Osteoblast (primary cell): Measurements from ENCODE around the gene IFNAR1. TPM values are rescaled to one million over a fixed set of nuclear protein-coding genes. Genes with fewer than 3 reads are reported as not detected.

Experiments used
- DNase-seq: peaks from one replicate; pipeline ENCODE4 v3.0.0; 2011; ENCODE audit warnings: low spot score, mixed read lengths; ENCODE audit not compliant: insufficient read length; ENCODE audit errors: missing footprints
- H2AFZ ChIP-seq: 2 replicates; pipeline ENCODE4 v1.6.0; 2011; ENCODE audit warnings: mild to moderate bottlenecking, low read length
- H3K27ac ChIP-seq: 2 replicates; pipeline ENCODE4 v1.5.1; 2011; ENCODE audit warnings: mild to moderate bottlenecking, low read depth, low read length, moderate library complexity
- H3K27me3 ChIP-seq: 2 replicates; pipeline ENCODE4 v1.6.0; 2012; ENCODE audit warnings: mild to moderate bottlenecking, control low read depth, inconsistent platforms, low read length, moderate library complexity; ENCODE audit not compliant: insufficient read depth
- H3K36me3 ChIP-seq: 2 replicates; pipeline ENCODE4 v1.5.1; 2011; ENCODE audit warnings: mild to moderate bottlenecking, low read length, control low read depth, moderate library complexity; ENCODE audit not compliant: insufficient read depth
- H3K4me1 ChIP-seq: 2 replicates; pipeline ENCODE4 v1.5.1; 2011; ENCODE audit warnings: mild to moderate bottlenecking, low read length, control low read depth, moderate library complexity; ENCODE audit not compliant: insufficient read depth
- H3K4me2 ChIP-seq: 2 replicates; pipeline ENCODE4 v1.6.0; 2011; ENCODE audit warnings: mild to moderate bottlenecking, low read length; ENCODE audit not compliant: insufficient read depth
- H3K4me3 ChIP-seq: fragments of 200-600 bp; sonication (generic); 3 replicates; pipeline ENCODE4 v1.5.1; 2012; ENCODE audit warnings: mild to moderate bottlenecking, low read length, inconsistent platforms; ENCODE audit not compliant: insufficient read depth
- H3K79me2 ChIP-seq: 2 replicates; pipeline ENCODE4 v1.6.0; 2012; ENCODE audit warnings: mild to moderate bottlenecking, low read length, control low read depth, inconsistent platforms; ENCODE audit not compliant: insufficient read depth
- H3K9me3 ChIP-seq: 2 replicates; pipeline ENCODE4 v1.5.1; 2011; ENCODE audit warnings: low read depth, low read length, control low read depth
- H4K20me1 ChIP-seq: 2 replicates; pipeline ENCODE4 v1.6.0; 2012; ENCODE audit warnings: mild to moderate bottlenecking, low read length, control low read depth; ENCODE audit not compliant: insufficient read depth
- total RNA-seq: library from RNA; depleted of rRNA; stranded (reverse); fragments of >200 nt; gene quantifications from 2 replicates; pipeline ENCODE4 v1.2.3, GENCODE V29; 2012
- TF ChIP-seq, protein P1 (sequence below): IDR thresholded peaks from 2 replicates; pipeline ENCODE4 v1.5.1; 2011; ENCODE audit warnings: mild to moderate bottlenecking, low read depth, low read length, moderate library complexity; ENCODE audit errors: extremely low read depth

Gene IFNAR1
- total RNA-seq, 1 donor, result 26.1 TPM

GRCh38 chr21:33325222-33326067 is 675 bp downstream of the IFNAR1 start:
- Histone ChIP-seq H3K79me2 (peaks cover 52% of the 10 kb centered on the region), H3K4me2 (peak overlapping the region; percentile 97), H3K4me3 (peak overlapping the region; percentile 95), H3K27me3 (no peaks in the 10 kb centered on the region), H2AFZ (peak overlapping the region; percentile 100), H3K36me3 (no peaks in the 10 kb centered on the region), H3K27ac (peak overlapping the region; percentile 95), H3K4me1 (peaks cover 11% of the 10 kb centered on the region), H4K20me1 (peaks cover 14% of the 10 kb centered on the region), H3K9me3 (no peaks in the 10 kb centered on the region)
- peak; percentile 80 for DNase-seq
- TF ChIP-seq, protein P1, sequence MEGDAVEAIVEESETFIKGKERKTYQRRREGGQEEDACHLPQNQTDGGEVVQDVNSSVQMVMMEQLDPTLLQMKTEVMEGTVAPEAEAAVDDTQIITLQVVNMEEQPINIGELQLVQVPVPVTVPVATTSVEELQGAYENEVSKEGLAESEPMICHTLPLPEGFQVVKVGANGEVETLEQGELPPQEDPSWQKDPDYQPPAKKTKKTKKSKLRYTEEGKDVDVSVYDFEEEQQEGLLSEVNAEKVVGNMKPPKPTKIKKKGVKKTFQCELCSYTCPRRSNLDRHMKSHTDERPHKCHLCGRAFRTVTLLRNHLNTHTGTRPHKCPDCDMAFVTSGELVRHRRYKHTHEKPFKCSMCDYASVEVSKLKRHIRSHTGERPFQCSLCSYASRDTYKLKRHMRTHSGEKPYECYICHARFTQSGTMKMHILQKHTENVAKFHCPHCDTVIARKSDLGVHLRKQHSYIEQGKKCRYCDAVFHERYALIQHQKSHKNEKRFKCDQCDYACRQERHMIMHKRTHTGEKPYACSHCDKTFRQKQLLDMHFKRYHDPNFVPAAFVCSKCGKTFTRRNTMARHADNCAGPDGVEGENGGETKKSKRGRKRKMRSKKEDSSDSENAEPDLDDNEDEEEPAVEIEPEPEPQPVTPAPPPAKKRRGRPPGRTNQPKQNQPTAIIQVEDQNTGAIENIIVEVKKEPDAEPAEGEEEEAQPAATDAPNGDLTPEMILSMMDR, result no peak

DNA sequence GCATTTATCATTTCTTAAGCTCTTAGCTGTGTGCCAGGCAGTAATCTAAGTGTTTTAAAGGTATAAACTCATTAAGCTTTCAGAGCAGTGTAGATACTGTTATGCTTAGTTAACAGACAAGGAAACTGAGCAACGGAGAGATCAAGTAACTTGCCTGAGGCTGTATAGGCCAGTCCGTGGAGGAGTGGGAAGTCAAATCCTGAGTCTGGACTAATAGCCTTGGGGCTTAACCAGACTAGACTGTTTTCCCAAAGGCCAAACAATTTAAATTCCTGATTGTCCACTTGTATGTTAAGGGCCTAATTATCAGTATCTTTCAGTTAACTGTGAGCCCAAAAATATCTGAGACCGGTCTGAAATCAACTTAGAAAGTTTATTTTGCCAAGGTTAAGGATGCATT is 2.6 kb downstream of the IFNAR1 start:
- Histone ChIP-seq H3K36me3 (no peaks in the 10 kb centered on the region), H3K9me3 (no peaks in the 10 kb centered on the region), H2AFZ (no peak overlapping the region), H3K27ac (no peak overlapping the region), H3K4me2 (no peak overlapping the region), H4K20me1 (peaks cover 26% of the 10 kb centered on the region), H3K4me1 (peaks cover 11% of the 10 kb centered on the region), H3K27me3 (no peaks in the 10 kb centered on the region), H3K4me3 (no peak overlapping the region), H3K79me2 (peaks cover 70% of the 10 kb centered on the region)
- DNase-seq, result no peak
- TF ChIP-seq, protein P1, result no peak

GRCh38 chr21:33327792-33328433 is 3.1 kb downstream of the IFNAR1 start:
- H4K20me1 ChIP-seq, result peaks cover 26% of the 10 kb centered on the region
- peaks cover 73% of the 10 kb centered on the region for H3K79me2 ChIP-seq
- H3K27me3 ChIP-seq, result no peaks in the 10 kb centered on the region
- H3K27ac ChIP-seq, result no peak overlapping the region
- TF ChIP-seq, protein P1, result no peak
- H3K4me2 ChIP-seq, result no peak overlapping the region
- H3K4me3 ChIP-seq, result no peak overlapping the region
- no peaks in the 10 kb centered on the region for H3K36me3 ChIP-seq
- DNase-seq, result no peak
- peaks cover 11% of the 10 kb centered on the region for H3K4me1 ChIP-seq
- H2AFZ ChIP-seq, result no peak overlapping the region
- no peaks in the 10 kb centered on the region for H3K9me3 ChIP-seq

DNA sequence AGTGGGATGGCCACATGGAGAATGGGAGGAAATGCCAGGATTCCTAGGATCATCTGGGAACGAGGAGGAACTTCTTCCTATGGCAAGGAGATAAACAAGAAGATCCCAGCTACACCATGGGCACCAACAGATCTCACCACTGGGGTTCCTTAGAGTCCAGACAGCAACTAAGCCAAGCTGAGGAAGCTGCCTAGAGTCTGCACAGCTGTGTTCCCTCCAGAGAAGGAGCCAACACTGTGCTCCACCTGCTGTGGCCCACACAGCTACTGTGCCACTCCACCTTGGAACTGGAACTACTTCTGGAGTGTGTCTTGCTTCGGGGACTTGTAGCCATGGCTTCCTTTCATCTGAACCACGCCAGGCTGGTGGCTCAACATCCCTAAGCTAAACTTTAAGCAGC is 6.0 kb downstream of the IFNAR1 start:
- no peak overlapping the region for H3K27ac ChIP-seq
- H3K4me2 ChIP-seq, result no peak overlapping the region
- no peak overlapping the region for H2AFZ ChIP-seq
- H4K20me1 ChIP-seq, result peaks cover 37% of the 10 kb centered on the region
- no peaks in the 10 kb centered on the region for H3K36me3 ChIP-seq
- DNase-seq, result no peak
- TF ChIP-seq, protein P1, result no peak
- no peaks in the 10 kb centered on the region for H3K9me3 ChIP-seq
- H3K4me3 ChIP-seq, result no peak overlapping the region
- no peaks in the 10 kb centered on the region for H3K27me3 ChIP-seq
- H3K79me2 ChIP-seq, result peaks cover 83% of the 10 kb centered on the region
- H3K4me1 ChIP-seq, result peaks cover 9% of the 10 kb centered on the region
